ENCODE results near the gene PPFIBP1.

The PPFIBP1 gene

DNA sequence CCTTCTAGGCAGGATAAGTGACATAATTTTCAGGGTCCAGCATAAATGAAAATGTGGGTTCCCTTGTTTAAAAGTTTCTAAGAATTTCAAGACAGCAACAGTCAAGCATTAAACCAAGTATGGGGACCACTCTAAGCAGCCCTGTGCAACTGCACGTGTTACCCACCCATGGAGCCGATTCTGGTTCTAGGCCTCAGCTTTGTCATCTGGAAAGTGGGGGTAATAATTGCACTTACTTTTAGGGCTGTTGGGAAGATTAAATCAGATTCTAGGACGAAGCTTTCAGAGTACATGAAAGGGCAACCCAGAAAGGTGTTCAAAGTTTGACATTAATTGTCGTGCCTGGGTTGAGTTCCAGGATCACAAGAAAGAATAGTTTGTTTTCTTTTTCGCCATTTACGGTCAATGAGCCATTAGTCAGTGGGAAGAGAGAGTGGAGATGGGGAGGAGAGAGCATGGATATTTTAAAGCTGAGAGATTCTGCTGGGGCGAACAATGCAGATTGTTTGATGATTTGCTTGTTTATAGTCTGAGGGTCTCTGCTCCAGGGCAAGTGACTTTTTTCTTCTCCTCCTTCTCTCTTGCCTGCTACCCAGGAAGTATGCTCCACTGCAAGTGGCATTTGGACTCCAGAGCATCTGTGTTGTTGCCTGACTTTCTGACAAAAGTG lies 10.7 kb upstream of the PPFIBP1 start:
- no peak for DNase-seq

DNA sequence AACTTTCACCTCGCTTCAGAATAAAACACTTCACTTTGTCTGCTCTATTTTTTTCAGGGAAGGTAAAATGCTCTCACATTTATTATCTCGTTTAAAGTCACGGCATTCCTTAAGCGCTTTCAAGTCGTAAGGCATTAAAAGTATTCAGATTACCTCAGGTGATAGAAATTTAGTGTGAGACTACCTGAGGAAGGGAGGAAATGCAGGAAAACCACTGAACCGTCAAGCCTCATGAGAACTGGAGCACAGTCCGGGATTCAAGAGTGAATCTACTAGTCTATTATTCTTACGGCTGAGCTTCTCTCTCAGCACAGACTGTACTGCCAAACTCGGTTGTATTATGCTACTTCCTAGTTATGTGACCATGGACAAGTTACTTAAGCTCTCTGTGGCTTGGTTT lies 8.3 kb upstream of the PPFIBP1 start:
- no peak for DNase-seq

- DNase-seq: no peak
Observed at GRCh38 chr12:27516625-27517024, 7.4 kb upstream of the PPFIBP1 start.

DNA sequence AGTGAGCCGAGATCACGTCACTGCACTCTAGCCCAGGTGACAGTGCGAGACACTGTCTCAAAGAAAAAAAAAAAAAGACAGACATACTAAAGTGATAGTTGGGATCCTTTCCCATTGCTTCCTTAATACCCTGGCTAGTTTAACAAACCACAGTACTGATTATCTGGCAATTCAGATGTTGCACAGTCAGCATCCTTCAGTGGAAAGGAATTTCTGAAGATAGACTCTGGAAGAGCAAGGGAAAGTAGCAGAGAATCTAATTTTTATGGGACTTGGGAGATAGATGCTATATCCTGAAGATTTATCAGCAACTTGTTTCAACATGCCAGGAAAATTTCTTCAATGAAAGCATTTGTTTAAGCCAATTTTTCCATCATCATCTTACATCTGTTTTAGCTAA lies 6.5 kb upstream of the PPFIBP1 start:
- DNase-seq: no peak

GRCh38 chr12:27517961-27518665 lies 5.9 kb upstream of the PPFIBP1 start:
- no peak for DNase-seq

- DNase-seq: no peak
Observed at GRCh38 chr12:27521066-27521465, 2.9 kb upstream of the PPFIBP1 start.

DNA sequence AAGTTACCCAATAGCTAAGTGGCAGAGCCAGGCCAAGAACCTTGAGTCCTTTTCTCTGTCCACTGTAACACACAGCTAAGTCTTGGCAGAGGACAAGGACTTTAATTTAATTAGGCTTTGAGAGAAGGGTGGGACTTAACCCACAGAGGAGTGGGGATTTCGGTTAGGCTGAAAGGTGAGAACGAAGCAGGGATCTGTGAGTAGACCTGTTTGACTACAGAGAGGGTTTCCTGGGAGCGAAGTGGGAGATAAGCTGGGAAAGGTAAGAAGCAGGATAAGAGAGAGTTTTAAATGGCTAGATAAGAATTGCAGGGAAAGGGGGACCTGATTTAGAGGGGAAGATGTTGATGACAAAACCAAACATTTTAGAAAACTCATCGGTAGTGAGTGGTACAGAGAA lies 2.0 kb upstream of the PPFIBP1 start:
- DNase-seq: no peak

- no peak for DNase-seq
Observed at GRCh38 chr12:27523305-27523641, 733 bp upstream of the PPFIBP1 start.

DNA sequence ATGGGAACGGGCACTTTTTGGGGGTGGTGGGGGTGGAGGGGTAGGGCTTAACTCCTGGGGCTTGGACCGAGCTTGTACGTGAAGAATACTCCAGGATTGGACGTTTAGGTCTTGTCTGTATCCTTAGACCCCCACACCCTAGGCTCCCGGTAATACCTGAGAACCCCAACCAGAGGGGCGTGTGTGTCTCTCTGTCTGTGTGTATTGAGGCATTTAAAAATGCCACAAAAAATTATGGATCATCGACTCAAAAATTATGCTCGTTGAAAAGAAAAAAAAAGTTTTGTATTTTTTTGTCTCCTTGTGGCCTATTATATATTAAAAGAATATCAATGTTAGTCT lies 459 bp downstream of the PPFIBP1 start:
- DNase-seq: no peak

- no peak for DNase-seq
Observed at GRCh38 chr12:27524839-27525753, 1.1 kb downstream of the PPFIBP1 start.

DNA sequence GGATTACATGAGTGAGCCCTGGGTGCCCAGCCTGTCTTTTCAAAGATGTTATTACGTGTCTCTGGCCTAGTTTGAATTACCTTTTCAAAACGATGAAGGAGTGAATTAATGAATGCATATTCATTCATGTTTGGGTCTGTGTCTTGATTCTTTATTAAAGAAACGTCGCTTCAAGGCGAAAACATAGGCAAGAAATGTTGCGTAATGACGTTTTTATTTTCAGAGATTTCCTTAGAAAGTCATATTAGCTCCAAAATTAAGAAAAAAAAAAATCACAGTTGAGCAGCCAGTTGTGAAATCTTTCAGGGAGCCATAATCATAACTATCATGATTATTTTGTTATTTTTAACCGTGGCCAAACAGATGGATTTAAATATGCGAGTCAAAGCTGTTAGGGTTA lies 3.5 kb downstream of the PPFIBP1 start:
- DNase-seq: no peak

DNA sequence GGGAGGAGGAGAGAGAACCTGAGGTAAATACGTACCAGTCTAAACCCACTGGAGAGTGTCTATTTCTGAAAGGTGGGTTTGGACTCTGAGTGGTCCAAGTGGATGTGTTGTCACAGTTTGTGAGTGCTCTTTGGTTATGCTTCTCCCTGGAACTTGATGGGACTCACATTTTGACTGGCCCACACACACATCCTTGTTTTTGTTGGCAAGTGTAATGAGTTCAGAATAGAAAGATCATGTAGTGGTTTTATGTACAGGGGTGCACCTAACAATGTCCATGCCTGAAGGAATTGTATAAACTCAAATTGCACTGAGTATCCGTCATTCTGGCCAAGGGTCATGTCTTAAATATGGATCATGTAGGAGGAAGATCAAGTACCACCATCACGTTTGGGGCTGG lies 4.8 kb downstream of the PPFIBP1 start:
- no peak for DNase-seq

- no peak for DNase-seq
Observed at GRCh38 chr12:27530157-27530922, 6.3 kb downstream of the PPFIBP1 start.

- no peak for DNase-seq
Observed at GRCh38 chr12:27531896-27532295, 7.9 kb downstream of the PPFIBP1 start.

DNA sequence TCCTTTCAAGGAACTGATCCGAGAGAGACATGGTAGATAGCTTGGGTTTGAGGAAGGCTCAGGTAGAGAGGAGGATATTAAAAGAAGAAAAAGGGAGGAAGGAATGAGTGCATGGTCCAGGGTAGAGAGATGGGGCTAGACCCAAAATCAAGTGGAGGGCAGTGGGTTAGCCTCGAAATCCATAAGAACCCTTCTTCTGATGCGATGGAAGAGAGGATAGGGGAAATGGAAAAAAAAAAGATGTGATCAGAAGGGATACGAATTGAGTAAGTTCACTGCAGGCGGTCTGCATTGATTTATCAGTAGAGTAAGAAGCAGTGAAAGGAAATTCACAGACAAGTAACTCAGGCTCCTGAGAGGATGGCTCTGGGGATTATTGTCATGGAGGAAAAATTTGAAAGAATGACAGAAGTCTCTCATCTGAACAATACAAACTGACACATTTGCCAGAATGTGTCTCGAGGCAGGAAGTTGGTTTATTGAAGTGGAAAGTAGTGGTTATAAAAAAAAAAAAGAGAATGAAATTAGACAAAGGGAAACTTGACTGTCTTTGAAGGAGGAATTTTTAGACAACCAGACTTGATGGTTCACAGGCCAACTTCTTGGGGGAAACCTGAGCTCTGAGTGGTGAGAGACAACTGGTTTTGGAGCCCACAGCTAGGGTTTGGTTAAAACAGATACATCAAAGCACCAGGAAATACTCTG lies 10.2 kb downstream of the PPFIBP1 start:
- DNase-seq: peak; percentile 25

DNA sequence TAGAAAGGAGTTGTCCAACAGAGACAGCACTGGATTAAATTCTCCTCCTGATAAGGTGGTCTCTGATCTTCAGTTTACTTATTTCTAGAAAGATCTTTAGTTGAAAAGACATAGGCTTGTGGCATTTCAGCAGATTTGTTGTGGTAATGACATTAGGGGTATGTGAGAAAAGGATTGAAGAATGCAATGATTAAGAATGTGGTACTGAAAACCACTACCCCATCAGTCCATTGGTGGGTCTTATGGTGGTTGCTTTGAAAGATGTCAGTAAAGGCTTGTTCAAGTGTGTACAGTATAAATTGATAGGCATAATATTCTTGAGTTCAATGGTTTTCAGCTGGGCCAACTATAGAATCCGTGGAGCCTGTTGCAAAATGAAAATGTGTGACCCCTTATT lies 10.8 kb downstream of the PPFIBP1 start:
- DNase-seq: no peak

GRCh38 chr12:27535318-27535717 lies 11.3 kb downstream of the PPFIBP1 start:
- DNase-seq: no peak

DNA sequence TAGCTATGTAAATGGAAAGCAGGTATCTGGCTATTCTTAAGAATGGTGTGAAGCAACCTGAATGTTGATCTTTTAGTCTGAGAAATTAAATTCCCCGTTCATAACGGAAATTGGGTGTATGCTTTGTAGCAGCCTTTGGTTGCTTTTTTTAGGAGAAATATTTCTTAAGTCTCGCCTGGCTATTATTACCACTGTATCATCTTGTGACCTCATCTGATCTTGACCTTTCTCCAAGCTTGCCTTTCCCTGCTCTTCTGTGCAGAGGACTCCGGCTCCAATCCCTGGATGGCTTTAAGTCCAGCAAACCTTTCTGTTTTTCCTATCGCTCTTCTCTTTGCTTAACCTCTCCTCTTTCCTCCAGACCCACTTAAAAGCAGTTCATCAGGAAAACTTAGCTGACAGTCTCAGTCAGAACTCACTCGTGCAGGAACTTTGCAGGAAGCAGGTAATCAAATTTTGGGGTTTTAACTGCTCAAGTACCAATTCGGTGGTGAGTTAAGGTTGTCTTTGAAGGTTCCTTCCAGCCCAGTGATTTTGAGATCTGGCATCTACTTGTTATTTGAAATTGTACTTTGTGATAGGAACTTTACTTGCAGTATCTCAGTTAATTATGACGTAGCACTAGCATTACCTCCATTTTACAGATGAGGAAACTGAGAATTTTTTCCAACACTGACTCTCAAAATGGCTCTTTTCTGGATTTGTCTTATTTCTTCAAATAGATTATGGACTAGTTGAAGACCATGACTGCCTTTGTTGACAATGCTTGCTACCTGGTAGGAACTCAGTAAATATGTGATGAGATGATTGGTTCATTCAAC lies 14.1 kb downstream of the PPFIBP1 start:
- no peak for DNase-seq

- DNase-seq: no peak
Observed at GRCh38 chr12:27539191-27539631, 15.2 kb downstream of the PPFIBP1 start.

- no peak for DNase-seq
Observed at GRCh38 chr12:27541031-27541719, 17.2 kb downstream of the PPFIBP1 start.

DNA sequence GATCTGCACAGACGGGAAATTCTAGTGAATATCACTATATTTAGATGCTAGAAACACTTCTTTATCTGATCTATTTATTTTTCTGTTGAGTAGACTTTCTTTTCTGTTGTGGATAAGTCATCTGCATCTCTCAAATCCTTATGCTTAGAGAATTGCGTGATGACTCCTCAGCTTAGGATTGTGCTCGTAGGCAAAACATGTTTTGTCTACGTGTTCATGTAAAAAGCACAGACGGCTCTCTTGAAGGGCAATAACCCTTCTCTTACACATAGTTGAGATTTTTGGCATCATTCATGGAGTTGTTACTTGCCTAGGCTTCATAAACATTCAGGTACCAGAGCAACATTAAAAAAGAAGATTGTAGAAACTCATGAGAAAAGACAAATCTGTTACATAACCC lies 18.6 kb downstream of the PPFIBP1 start:
- DNase-seq: no peak

Data from CD4-positive, alpha-beta T cell treated with Interleukin-6 for 4 hours (primary cell).